DOHH2 (cell line): ENCODE data around the gene PDK3.

Source experiments
- H3F3A ChIP-seq: fragments of 200-600 bp; sonication (generic), shearing (Covaris generic); 2 replicates; pipeline ENCODE4 v1.6.0; 2016; ENCODE audit warnings: antibody characterized with exemption, mild to moderate bottlenecking; ENCODE audit not compliant: control insufficient read depth, insufficient read depth
- H3K27ac ChIP-seq: fragments of 200-600 bp; sonication (generic); 2 replicates; pipeline ENCODE4 v1.5.1; 2014; ENCODE audit warnings: low read depth, mild to moderate bottlenecking, low read length, moderate library complexity
- H3K27me3 ChIP-seq: fragments of 200-600 bp; sonication (generic); 2 replicates; pipeline ENCODE4 v1.6.1; 2014; ENCODE audit warnings: mild to moderate bottlenecking, low read length, mixed read lengths; ENCODE audit not compliant: control insufficient read depth
- H3K36me3 ChIP-seq: fragments of 200-600 bp; sonication (generic); 2 replicates; pipeline ENCODE4 v1.6.1; 2014; ENCODE audit warnings: mild to moderate bottlenecking, low read length, moderate library complexity, mixed read lengths; ENCODE audit not compliant: control insufficient read depth
- H3K4me1 ChIP-seq: fragments of 200-600 bp; sonication (generic); 2 replicates; pipeline ENCODE4 v1.6.1; 2014; ENCODE audit warnings: mild to moderate bottlenecking, low read length, mixed read lengths; ENCODE audit not compliant: control insufficient read depth
- H3K4me2 ChIP-seq: fragments of 200-600 bp; sonication (generic); 2 replicates; pipeline ENCODE4 v1.6.0; 2014; ENCODE audit warnings: mild to moderate bottlenecking, low read length, moderate library complexity
- H3K4me3 ChIP-seq: fragments of 200-600 bp; sonication (generic); 2 replicates; pipeline ENCODE4 v1.5.1; 2014; ENCODE audit warnings: mild to moderate bottlenecking, low read length, mixed read lengths
- H3K79me2 ChIP-seq: fragments of 200-600 bp; sonication (generic); 2 replicates; pipeline ENCODE4 v1.6.1; 2014; ENCODE audit warnings: mild to moderate bottlenecking, low read length, mixed read lengths; ENCODE audit not compliant: control insufficient read depth
- H3K9me2 ChIP-seq: fragments of 200-600 bp; sonication (generic); replicated peaks from 2 replicates; pipeline ENCODE4 v1.6.1; 2014; ENCODE audit warnings: mild to moderate bottlenecking, low read length, mixed read lengths; ENCODE audit not compliant: control insufficient read depth
- H3K9me3 ChIP-seq: fragments of 200-600 bp; sonication (generic); 2 replicates; pipeline ENCODE4 v1.6.1; 2014; ENCODE audit warnings: antibody characterized with exemption, low read length, mixed read lengths; ENCODE audit not compliant: control insufficient read depth, insufficient read depth
- H4K20me1 ChIP-seq: fragments of 200-600 bp; sonication (generic); 2 replicates; pipeline ENCODE4 v1.6.0; 2014; ENCODE audit warnings: low read depth, mild to moderate bottlenecking, antibody characterized with exemption, low read length, moderate library complexity; ENCODE audit not compliant: control insufficient read depth, insufficient read depth
- EZH2phosphoT487 ChIP-seq: fragments of 200-600 bp; sonication (generic); IDR thresholded peaks from 2 replicates; pipeline ENCODE4 v1.6.1; 2017; ENCODE audit warnings: borderline replicate concordance, mild to moderate bottlenecking, antibody characterized with exemption, low read length, moderate library complexity, mixed read lengths
- TF ChIP-seq, protein P1 (sequence below): fragments of 200-600 bp; sonication (generic); IDR thresholded peaks from one replicate; pipeline ENCODE4 v1.5.1; 2014; ENCODE audit warnings: antibody characterized with exemption, mild to moderate bottlenecking, low read depth, low read length; ENCODE audit not compliant: poor library complexity, severe bottlenecking

The PDK3 gene

DNA sequence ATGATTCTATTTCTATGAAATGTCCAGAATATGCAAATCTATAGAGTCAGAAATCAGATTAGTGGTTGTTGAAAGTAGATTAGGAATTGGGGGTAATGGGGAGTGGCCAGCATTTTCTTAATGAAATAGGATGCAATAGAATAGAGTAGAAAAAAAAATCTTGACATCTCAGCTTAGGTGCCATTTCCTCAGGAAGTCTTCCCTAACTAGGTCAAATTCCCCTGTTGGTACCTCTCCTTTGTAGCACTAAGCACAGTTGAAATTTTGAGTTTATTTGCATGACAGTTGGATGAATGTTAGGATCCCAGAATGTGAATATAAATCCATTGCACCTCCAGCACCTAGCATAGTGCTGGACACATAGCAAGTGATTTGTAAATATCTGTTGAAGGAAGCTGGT is 30.0 kb upstream of the PDK3 start:
- Histone ChIP-seq H3K27me3 (peaks cover 6% of the 10 kb centered on the region), H3K4me3 (no peak overlapping the region), H3K9me2 (no peaks in the 10 kb centered on the region), H3K27ac (no peak overlapping the region), H3K4me2 (no peak overlapping the region), H3K79me2 (no peaks in the 10 kb centered on the region), H3K9me3 (no peaks in the 10 kb centered on the region), H4K20me1 (no peaks in the 10 kb centered on the region), H3F3A (no peaks in the 10 kb centered on the region), H3K4me1 (no peaks in the 10 kb centered on the region), H3K36me3 (no peaks in the 10 kb centered on the region)
- TF ChIP-seq EZH2phosphoT487: no peak
- TF ChIP-seq, protein P1, sequence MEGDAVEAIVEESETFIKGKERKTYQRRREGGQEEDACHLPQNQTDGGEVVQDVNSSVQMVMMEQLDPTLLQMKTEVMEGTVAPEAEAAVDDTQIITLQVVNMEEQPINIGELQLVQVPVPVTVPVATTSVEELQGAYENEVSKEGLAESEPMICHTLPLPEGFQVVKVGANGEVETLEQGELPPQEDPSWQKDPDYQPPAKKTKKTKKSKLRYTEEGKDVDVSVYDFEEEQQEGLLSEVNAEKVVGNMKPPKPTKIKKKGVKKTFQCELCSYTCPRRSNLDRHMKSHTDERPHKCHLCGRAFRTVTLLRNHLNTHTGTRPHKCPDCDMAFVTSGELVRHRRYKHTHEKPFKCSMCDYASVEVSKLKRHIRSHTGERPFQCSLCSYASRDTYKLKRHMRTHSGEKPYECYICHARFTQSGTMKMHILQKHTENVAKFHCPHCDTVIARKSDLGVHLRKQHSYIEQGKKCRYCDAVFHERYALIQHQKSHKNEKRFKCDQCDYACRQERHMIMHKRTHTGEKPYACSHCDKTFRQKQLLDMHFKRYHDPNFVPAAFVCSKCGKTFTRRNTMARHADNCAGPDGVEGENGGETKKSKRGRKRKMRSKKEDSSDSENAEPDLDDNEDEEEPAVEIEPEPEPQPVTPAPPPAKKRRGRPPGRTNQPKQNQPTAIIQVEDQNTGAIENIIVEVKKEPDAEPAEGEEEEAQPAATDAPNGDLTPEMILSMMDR: no peak

DNA sequence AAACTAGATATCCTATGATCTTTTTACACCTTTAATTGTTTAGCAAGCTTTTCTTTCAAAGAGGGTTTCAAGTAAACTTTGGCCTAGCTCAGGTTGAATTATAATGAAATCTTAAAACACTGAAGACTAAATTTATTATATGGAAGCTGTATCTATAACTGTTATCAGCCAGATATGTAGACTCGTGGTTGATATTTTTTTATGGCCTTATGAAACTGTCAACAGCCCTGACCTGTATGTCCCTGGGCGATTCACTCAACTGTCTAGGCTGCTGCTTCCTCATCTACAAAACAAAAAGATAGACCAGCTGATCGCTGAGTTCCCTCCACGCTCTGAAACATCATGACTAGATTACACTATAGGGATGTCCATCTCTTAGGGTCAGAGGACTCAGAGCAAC is 21.2 kb upstream of the PDK3 start:
- TF ChIP-seq, protein P1: no peak
- no peak for TF ChIP-seq EZH2phosphoT487
- no peaks in the 10 kb centered on the region for H3F3A ChIP-seq

DNA sequence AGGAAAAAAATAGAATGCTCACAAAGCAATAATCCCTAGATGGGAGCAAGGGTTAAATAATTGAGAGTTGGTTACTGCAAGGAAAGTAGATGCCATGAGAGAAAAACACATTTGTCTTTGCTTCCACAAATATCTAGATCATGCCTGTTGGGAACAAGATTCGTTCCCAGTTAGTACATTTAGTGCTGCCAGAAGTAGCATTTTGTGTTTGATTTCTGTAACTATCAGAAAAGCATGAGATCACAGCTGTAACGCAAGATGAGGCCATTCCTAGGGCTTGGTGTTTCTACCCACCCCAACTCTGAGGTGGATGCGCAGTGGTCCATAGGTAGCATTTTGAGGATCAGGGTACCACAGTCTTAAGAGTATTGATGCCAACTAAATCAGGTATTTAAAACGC is 20.4 kb upstream of the PDK3 start:
- Histone ChIP-seq H3K4me3 (no peak overlapping the region), H3K36me3 (no peaks in the 10 kb centered on the region), H3K27me3 (no peaks in the 10 kb centered on the region), H3K27ac (no peak overlapping the region), H3F3A (no peaks in the 10 kb centered on the region), H3K9me3 (no peaks in the 10 kb centered on the region), H4K20me1 (no peaks in the 10 kb centered on the region), H3K4me2 (no peak overlapping the region), H3K9me2 (no peaks in the 10 kb centered on the region), H3K4me1 (no peaks in the 10 kb centered on the region), H3K79me2 (no peaks in the 10 kb centered on the region)
- TF ChIP-seq, protein P1: no peak
- TF ChIP-seq EZH2phosphoT487: no peak

More for the DNA sequence above, 21.2 kb upstream of the PDK3 start:
- Histone ChIP-seq H3K4me1 (no peaks in the 10 kb centered on the region), H3K79me2 (no peaks in the 10 kb centered on the region), H4K20me1 (no peaks in the 10 kb centered on the region), H3K4me2 (no peak overlapping the region), H3K4me3 (no peak overlapping the region), H3K36me3 (no peaks in the 10 kb centered on the region), H3K27ac (no peak overlapping the region), H3K27me3 (no peaks in the 10 kb centered on the region), H3K9me2 (no peaks in the 10 kb centered on the region), H3K9me3 (no peaks in the 10 kb centered on the region)
